CD14-positive monocyte (primary cell): ENCODE measurements around the gene SCAI. TPM values are rescaled to one million over a fixed set of nuclear protein-coding genes. Genes with fewer than 3 reads are reported as not detected.

Experiments used
- DNase-seq, 3 donors: peaks; one replicate each; pipeline ENCODE4 v3.0.0-alpha.2; 2011 to 2022
- H2AFZ ChIP-seq: 2 replicates; pipeline ENCODE4 v1.6.0; 2012; ENCODE audit warnings: mild to moderate bottlenecking, low read depth, low read length, inconsistent platforms; ENCODE audit not compliant: insufficient read depth, poor library complexity, severe bottlenecking
- H3K27ac ChIP-seq, 2 donors: 1 replicate in 1 of 2; 2 replicates in 1 of 2; pipeline ENCODE4 v1.5.1; 2012 to 2013; ENCODE audit warnings: low read length in 2 of 2, control low read depth in 1 of 2, inconsistent platforms in 1 of 2, low read depth in 1 of 2, mild to moderate bottlenecking in 1 of 2
- H3K27me3 ChIP-seq, 2 donors: one replicate each; pipeline versions ENCODE4 v1.6.0 to v1.6.1; 2011 to 2013; ENCODE audit warnings: low read length in 2 of 2; ENCODE audit not compliant: control insufficient read depth in 2 of 2, insufficient read depth in 2 of 2
- H3K36me3 ChIP-seq, 2 donors: replicated peaks in 1 of 2; 1 replicate in 1 of 2; 2 replicates in 1 of 2; pipeline versions ENCODE4 v1.5.1 to v1.6.1; 2012 to 2013; ENCODE audit warnings: low read length in 2 of 2, control low read depth in 1 of 2, inconsistent platforms in 1 of 2, mild to moderate bottlenecking in 1 of 2; ENCODE audit not compliant: insufficient read depth in 2 of 2, control insufficient read depth in 1 of 2
- H3K4me1 ChIP-seq, 2 donors: 1 replicate in 1 of 2; 2 replicates in 1 of 2; pipeline versions ENCODE4 v1.5.1 to v1.6.1; 2012 to 2013; ENCODE audit warnings: low read length in 2 of 2, control low read depth in 1 of 2, inconsistent platforms in 1 of 2, mild to moderate bottlenecking in 1 of 2, moderate library complexity in 1 of 2; ENCODE audit not compliant: insufficient read depth in 2 of 2, control insufficient read depth in 1 of 2
- H3K4me2 ChIP-seq: replicated peaks from 2 replicates; pipeline ENCODE3; 2012; ENCODE audit warnings: low read length, moderate library complexity, mild to moderate bottlenecking; ENCODE audit not compliant: poor library complexity, severe bottlenecking; ENCODE audit errors: extremely low read depth
- H3K4me3 ChIP-seq, 3 experiments: fragments of 200-600 bp in 1 of 3; sonication (generic) in 1 of 3; replicated peaks in 1 of 3; 1 replicate in 2 of 3; 2 replicates in 1 of 3; pipeline ENCODE4 v1.5.1; 2011 to 2013; ENCODE audit warnings: low read length in 3 of 3, mild to moderate bottlenecking in 3 of 3, control low read depth in 2 of 3, low read depth in 2 of 3, inconsistent platforms in 1 of 3, moderate library complexity in 1 of 3
- H3K79me2 ChIP-seq: 2 replicates; pipeline ENCODE4 v1.6.0; 2012; ENCODE audit warnings: mild to moderate bottlenecking, control low read depth, inconsistent platforms, low read length, moderate library complexity; ENCODE audit not compliant: insufficient read depth
- H3K9ac ChIP-seq: 2 replicates; pipeline ENCODE4 v1.6.0; 2017; ENCODE audit warnings: low read length, mild to moderate bottlenecking; ENCODE audit not compliant: insufficient read depth, poor library complexity, severe bottlenecking
- H3K9me3 ChIP-seq, 2 donors: replicated peaks in 1 of 2; 1 replicate in 1 of 2; 2 replicates in 1 of 2; pipeline versions ENCODE4 v1.5.1 to v1.6.1; 2012 to 2013; ENCODE audit warnings: low read length in 2 of 2, control low read depth in 1 of 2; ENCODE audit not compliant: control insufficient read depth in 1 of 2, insufficient read depth in 1 of 2
- H4K20me1 ChIP-seq: 2 replicates; pipeline ENCODE4 v1.6.0; 2012; ENCODE audit warnings: mild to moderate bottlenecking, low read length, control low read depth, moderate library complexity; ENCODE audit not compliant: insufficient read depth
- H3K27ac Mint-ChIP-seq, 7 donors: one replicate each; pipeline ENCODE4 v1.8.0; 2020; ENCODE audit warnings: mild to moderate bottlenecking in 7 of 7, mixed read lengths in 7 of 7, moderate library complexity in 6 of 7, inconsistent platforms in 2 of 7
- H3K27me3 Mint-ChIP-seq, 3 donors: one replicate each; pipeline ENCODE4 v1.8.0; 2021 to 2022; ENCODE audit warnings: low read depth in 3 of 3, mild to moderate bottlenecking in 3 of 3, mixed read lengths in 3 of 3, moderate library complexity in 3 of 3, inconsistent platforms in 1 of 3
- H3K36me3 Mint-ChIP-seq, 2 donors: one replicate each; pipeline ENCODE4 v1.8.0; 2020; ENCODE audit warnings: mixed read lengths in 2 of 2, inconsistent platforms in 1 of 2, mild to moderate bottlenecking in 1 of 2
- H3K4me1 Mint-ChIP-seq: one replicate; pipeline ENCODE4 v1.8.0; 2020; ENCODE audit warnings: mild to moderate bottlenecking, mixed read lengths
- H3K4me3 Mint-ChIP-seq, 2 donors: one replicate each; pipeline ENCODE4 v1.8.0; 2020; ENCODE audit warnings: mild to moderate bottlenecking in 2 of 2, mixed read lengths in 2 of 2, moderate library complexity in 1 of 2
- H3K9me3 Mint-ChIP-seq, 7 donors: one replicate each; pipeline ENCODE4 v1.8.0; 2020 to 2022; ENCODE audit warnings: mixed read lengths in 7 of 7, mild to moderate bottlenecking in 6 of 7, moderate library complexity in 6 of 7, inconsistent platforms in 2 of 7
- WGBS: methylation state at CpG from one replicate; pipeline ENCODE4 v1.1.5; 2013; ENCODE audit warnings: missing lambda C conversion rate; ENCODE audit not compliant: insufficient coverage; 5-methylcytosine and 5-hydroxymethylcytosine counted together
- intact Hi-C, 2 donors: fragments of 100-400 bp; cut with micrococcal nuclease; formaldehyde crosslinking; loops; one replicate each; pipeline versions ENCODE4 v1.15.0 to v1.15.1; 2023
- polyA plus RNA-seq, 3 donors: library from polyadenylated mRNA; depleted of rRNA in 1 of 3; unstranded in 2 of 3; stranded (reverse) in 1 of 3; fragments of 300-500 nt in 2 of 3; fragments of >200 nt in 1 of 3; fragmentation: Illumina TruSeq in 2 of 3; gene quantifications; 1 replicate in 2 of 3; 2 replicates in 1 of 3; pipeline ENCODE4 v1.2.3, GENCODE V29; 2012 to 2021
- TF ChIP-seq, protein P1 (sequence below): fragments of 200-600 bp; IDR thresholded peaks from one replicate; pipeline ENCODE4 v1.8.0; 2022; ENCODE audit warnings: antibody characterized with exemption, mild to moderate bottlenecking

SCAI gene
- polyA plus RNA-seq, 3 donors = 0.76 to 1.4 (median 0.84) TPM

DNA sequence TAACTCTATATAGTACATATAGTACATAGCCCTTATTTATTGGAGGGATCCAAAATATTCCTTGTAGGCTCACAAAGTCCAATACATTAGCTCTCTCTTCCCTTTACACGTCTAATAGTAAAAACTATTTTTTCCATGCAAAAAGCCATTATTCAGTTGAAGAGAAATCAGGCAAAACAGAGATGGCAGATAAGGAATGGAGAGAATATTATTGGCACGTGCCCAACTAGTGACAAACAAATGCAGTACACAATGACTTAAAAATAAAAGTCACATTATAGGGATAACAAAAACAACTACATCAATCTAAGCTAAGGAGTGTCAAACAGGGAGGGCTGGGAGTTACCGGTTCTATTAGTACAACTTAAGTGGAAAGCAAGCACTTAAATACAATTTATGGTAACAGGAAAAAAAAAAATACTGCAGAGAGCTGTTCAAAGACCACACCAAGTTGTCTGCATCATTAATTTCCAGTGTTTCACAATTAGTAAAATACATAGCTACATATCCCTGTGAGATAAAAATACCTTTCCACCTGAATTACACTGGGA is 4.1 kb upstream of the SCAI start:
- Histone ChIP-seq H3K9ac (no peak overlapping the region), H3K4me1 (peaks cover 10 to 11% of the 10 kb centered on the region in 2 donors), H3K4me2 (no peak overlapping the region), H3K9me3 (no peaks in the 10 kb centered on the region), H3K27me3 (no peaks in the 10 kb centered on the region), H3K27ac (no peak overlapping the region), H2AFZ (no peak overlapping the region), H3K79me2 (no peaks in the 10 kb centered on the region), H3K36me3 (peaks cover 34 to 48% of the 10 kb centered on the region in 2 donors), H3K4me3 (no peak overlapping the region), H4K20me1 (no peaks in the 10 kb centered on the region)
- intact Hi-C loops = loop anchor here in 1 of 2 donors (10.0 kb wide), 2 partner anchors 283 to 373 kb away; partner anchors contain the start of genes ARPC5L, NR6A1, OLFML2A and RPL35
- Mint-ChIP-seq H3K9me3 (no peaks in the 10 kb centered on the region), H3K36me3 (peaks cover 34 to 40% of the 10 kb centered on the region in 2 donors), H3K4me1 (peaks cover 14% of the 10 kb centered on the region), H3K27ac (no peak overlapping the region), H3K4me3 (no peak overlapping the region), H3K27me3 (peaks cover 0 to 3% (median 1%) of the 10 kb centered on the region in 3 donors)
- no CpG with 5 or more reads among the region's 3 CpGs for WGBS
- TF ChIP-seq, protein P1, sequence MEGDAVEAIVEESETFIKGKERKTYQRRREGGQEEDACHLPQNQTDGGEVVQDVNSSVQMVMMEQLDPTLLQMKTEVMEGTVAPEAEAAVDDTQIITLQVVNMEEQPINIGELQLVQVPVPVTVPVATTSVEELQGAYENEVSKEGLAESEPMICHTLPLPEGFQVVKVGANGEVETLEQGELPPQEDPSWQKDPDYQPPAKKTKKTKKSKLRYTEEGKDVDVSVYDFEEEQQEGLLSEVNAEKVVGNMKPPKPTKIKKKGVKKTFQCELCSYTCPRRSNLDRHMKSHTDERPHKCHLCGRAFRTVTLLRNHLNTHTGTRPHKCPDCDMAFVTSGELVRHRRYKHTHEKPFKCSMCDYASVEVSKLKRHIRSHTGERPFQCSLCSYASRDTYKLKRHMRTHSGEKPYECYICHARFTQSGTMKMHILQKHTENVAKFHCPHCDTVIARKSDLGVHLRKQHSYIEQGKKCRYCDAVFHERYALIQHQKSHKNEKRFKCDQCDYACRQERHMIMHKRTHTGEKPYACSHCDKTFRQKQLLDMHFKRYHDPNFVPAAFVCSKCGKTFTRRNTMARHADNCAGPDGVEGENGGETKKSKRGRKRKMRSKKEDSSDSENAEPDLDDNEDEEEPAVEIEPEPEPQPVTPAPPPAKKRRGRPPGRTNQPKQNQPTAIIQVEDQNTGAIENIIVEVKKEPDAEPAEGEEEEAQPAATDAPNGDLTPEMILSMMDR = no peak
- DNase-seq = no peak

DNA sequence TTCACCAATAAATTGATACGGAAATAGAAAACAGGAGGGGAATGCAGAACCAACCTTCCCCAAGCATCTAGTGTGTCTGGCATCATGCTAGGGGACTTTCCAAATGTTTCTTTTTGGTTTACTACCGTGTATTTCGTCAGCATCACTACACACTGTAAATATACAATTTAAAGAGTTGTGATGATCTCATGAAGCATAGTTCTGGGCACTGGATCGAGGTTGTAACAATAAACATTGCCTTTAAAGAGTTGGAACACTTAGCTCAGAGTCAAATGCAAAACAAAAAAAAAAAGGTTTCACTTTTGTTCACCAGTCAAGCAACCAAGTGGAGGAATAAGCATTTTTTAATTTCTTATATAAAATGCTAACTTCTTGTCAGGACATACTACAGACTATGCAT is 2.9 kb upstream of the SCAI start:
- H2AFZ ChIP-seq = no peak overlapping the region
- TF ChIP-seq, protein P1 = no peak
- no peaks in the 10 kb centered on the region for H4K20me1 ChIP-seq
- intact Hi-C loops = loop anchor here in 1 of 2 donors (10.0 kb wide), 2 partner anchors 281 to 371 kb away; partner anchors contain the start of genes ARPC5L, NR6A1, OLFML2A and RPL35
- no peaks in the 10 kb centered on the region for H3K9me3 Mint-ChIP-seq
- H3K27ac ChIP-seq = no peak overlapping the region
- peaks cover 22 to 28% of the 10 kb centered on the region in 2 donors for H3K36me3 Mint-ChIP-seq
- H3K27me3 Mint-ChIP-seq = peaks cover 0 to 3% (median 1%) of the 10 kb centered on the region in 3 donors
- H3K4me3 ChIP-seq = no peak overlapping the region
- H3K4me1 Mint-ChIP-seq = peaks cover 19% of the 10 kb centered on the region
- H3K4me1 ChIP-seq = peaks cover 12 to 14% of the 10 kb centered on the region in 2 donors
- H3K79me2 ChIP-seq = no peaks in the 10 kb centered on the region
- H3K9ac ChIP-seq = no peak overlapping the region
- no CpG with 5 or more reads among the region's 4 CpGs for WGBS
- DNase-seq = no peak
- no peaks in the 10 kb centered on the region for H3K27me3 ChIP-seq
- H3K9me3 ChIP-seq = no peaks in the 10 kb centered on the region
- H3K4me3 Mint-ChIP-seq = no peak overlapping the region
- H3K27ac Mint-ChIP-seq = no peak overlapping the region
- H3K36me3 ChIP-seq = peaks cover 24 to 36% of the 10 kb centered on the region in 2 donors
- H3K4me2 ChIP-seq = no peak overlapping the region
